Adrenal gland (tissue), 12 donors: ENCODE data around the gene TENM4. TPM values are rescaled to one million over a fixed set of nuclear protein-coding genes. Genes with fewer than 3 reads are reported as not detected.

Source experiments
- DNase-seq, 7 donors: peaks; one replicate each; pipeline ENCODE4 v3.0.0-alpha.2; 2019 to 2020
- H3K27ac ChIP-seq, 5 donors: fragments of 200-600 bp; sonication (generic) in 4 of 5; 1 replicate in 3 of 5; 2 replicates in 2 of 5; pipeline versions ENCODE4 v1.5.1 to v1.8.0; 2016 to 2020; ENCODE audit warnings: mild to moderate bottlenecking in 1 of 5
- H3K27me3 ChIP-seq: fragments of 200-600 bp; 2 replicates; pipeline ENCODE4 v1.8.0; 2021
- H3K36me3 ChIP-seq, 2 donors: fragments of 200-600 bp; replicated peaks in 1 of 2; 1 replicate in 1 of 2; 2 replicates in 1 of 2; pipeline versions ENCODE4 v1.5.1 to v1.8.0; 2018 to 2022
- H3K4me1 ChIP-seq, 2 donors: fragments of 200-600 bp; replicated peaks in 1 of 2; 1 replicate in 1 of 2; 2 replicates in 1 of 2; pipeline versions ENCODE4 v1.5.1 to v1.8.0; 2018 to 2021
- H3K4me3 ChIP-seq, 4 donors: fragments of 200-600 bp; sonication (generic) in 3 of 4; one replicate each; pipeline ENCODE4 v1.5.1; 2016 to 2018
- H3K9me3 ChIP-seq, 3 donors: fragments of 200-600 bp; sonication (generic) in 1 of 3; replicated peaks in 1 of 3; 1 replicate in 2 of 3; 2 replicates in 1 of 3; pipeline versions ENCODE4 v1.5.1 to v1.8.0; 2016 to 2021
- POLR2A ChIP-seq, 2 donors: fragments of 450-650 bp; IDR thresholded peaks; one replicate each; pipeline ENCODE4 v1.6.1; 2017; ENCODE audit warnings: antibody characterized with exemption in 2 of 2, mild to moderate bottlenecking in 2 of 2, moderate library complexity in 1 of 2
- WGBS, 4 donors: extraction: QIAGEN DNeasy Blood & Tissue Kit in 2 of 4; methylation state at CpG; one replicate each; pipeline versions ENCODE4 v1.1.5 to v1.1.7; 2013 to 2017; 5-methylcytosine and 5-hydroxymethylcytosine counted together
- intact Hi-C, 2 donors: fragments of 100-400 bp; cut with DNase I; formaldehyde crosslinking; loops; one replicate each; pipeline versions ENCODE4 v1.14.1 to v1.15.0; 2022 to 2023
- polyA plus RNA-seq, 3 donors: library from polyadenylated mRNA; stranded (reverse); fragments of 200-250 nt in 2 of 3; fragments of 350-450 nt in 1 of 3; fragmentation: Illumina TruSeq in 1 of 3; extraction: RNeasy Lipid Tissue Mini Kit (QIAGEN cat#74804) in 1 of 3; gene quantifications; one replicate each; pipeline ENCODE4 v1.2.3, GENCODE V29; 2013 to 2014
- total RNA-seq, 9 donors: library from RNA; depleted of rRNA in 4 of 9; stranded (reverse); fragments of >200 nt in 4 of 9; fragments of 120-200 nt in 1 of 9; fragmentation: NEBNext Ultra II Directional in 1 of 9; extraction: Animal tissue kit (Norgen Biotek cat#: 25700) in 1 of 9; gene quantifications; one replicate each; pipeline versions ENCODE4 v1.1.0 to v1.2.4, GENCODE V29; 2013 to 2023
- TF ChIP-seq, protein P1 (sequence below), 6 experiments: fragments of 450-650 bp in 4 of 6; fragments of 200-600 bp in 2 of 6; sonication (generic) in 1 of 6; IDR thresholded peaks; 1 replicate in 5 of 6; 2 replicates in 1 of 6; pipeline versions ENCODE4 v1.5.1 to v1.8.0; 2016 to 2021; ENCODE audit warnings: antibody characterized with exemption in 6 of 6, mild to moderate bottlenecking in 2 of 6, moderate library complexity in 1 of 6
- donor health status: healthy with polysubstance abuse.
- donor health status: Bipolar disorder and iron deficiency.
- donor health status: DM: yes; HTN: yes; CAD: no.
- donor health status: DM: no; HTN: no; CAD: no.
- donor health status: DM: no; HTN: no; CAD: no.
- donor health status: DM: yes; HTN: yes; CAD: no.

TENM4 gene
- total and polyA plus RNA-seq, 12 donors: 0.74 to 24.9 (median 6.7) TPM

DNA sequence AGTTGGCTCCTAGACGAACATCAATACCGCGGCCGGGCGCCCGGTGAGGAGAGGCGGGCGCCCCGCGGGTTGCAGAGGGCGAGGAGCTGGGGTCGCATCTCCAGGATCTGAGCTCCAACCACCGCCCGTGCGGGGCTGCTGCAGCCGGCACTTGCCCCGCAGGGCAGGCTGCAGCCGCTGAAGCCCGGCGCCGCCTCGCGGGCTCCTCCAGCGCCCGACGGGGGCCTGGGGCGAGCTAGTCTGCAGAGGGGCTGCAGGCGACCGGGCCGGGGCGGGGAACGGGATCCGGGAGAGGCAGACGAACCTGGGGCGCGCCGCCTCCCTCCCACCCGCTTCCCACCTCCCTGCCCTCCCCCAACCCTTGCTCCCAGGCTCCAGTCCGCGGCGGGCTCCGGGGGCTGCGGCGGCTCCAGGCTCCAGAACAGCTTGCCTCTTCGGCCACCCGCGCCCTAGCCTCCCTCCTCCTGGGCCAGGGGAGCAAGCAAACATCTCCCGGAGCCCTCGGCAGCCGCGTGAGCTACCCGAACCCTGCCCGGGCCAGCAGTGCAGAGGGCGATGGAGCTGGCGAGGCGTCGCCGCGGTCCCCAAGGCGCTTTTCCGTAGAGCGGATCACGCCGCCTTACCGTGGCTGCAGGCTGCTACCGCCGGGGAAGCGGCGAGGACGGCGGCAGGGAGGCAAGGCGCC is 802 bp downstream of the TENM4 start:
- Histone ChIP-seq H3K4me3 (peak overlapping the region in 2 of 4 donors; percentile 38 to 75), H3K36me3 (no peaks in the 10 kb centered on the region), H3K4me1 (peaks cover 22 to 43% of the 10 kb centered on the region in 2 donors), H3K9me3 (no peaks in the 10 kb centered on the region), H3K27ac (peak overlapping the region; percentile 26 to 84 (median 84)), H3K27me3 (peaks cover 17% of the 10 kb centered on the region)
- WGBS, 4 donors: 1 to 10% (median 3%) methylated on average over 2 to 72 of the region's 72 CpGs
- intact Hi-C loops: no loop called here
- TF ChIP-seq, protein P1, sequence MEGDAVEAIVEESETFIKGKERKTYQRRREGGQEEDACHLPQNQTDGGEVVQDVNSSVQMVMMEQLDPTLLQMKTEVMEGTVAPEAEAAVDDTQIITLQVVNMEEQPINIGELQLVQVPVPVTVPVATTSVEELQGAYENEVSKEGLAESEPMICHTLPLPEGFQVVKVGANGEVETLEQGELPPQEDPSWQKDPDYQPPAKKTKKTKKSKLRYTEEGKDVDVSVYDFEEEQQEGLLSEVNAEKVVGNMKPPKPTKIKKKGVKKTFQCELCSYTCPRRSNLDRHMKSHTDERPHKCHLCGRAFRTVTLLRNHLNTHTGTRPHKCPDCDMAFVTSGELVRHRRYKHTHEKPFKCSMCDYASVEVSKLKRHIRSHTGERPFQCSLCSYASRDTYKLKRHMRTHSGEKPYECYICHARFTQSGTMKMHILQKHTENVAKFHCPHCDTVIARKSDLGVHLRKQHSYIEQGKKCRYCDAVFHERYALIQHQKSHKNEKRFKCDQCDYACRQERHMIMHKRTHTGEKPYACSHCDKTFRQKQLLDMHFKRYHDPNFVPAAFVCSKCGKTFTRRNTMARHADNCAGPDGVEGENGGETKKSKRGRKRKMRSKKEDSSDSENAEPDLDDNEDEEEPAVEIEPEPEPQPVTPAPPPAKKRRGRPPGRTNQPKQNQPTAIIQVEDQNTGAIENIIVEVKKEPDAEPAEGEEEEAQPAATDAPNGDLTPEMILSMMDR (IDR thresholded peaks at IDR 0.05): no peak
- no peak for TF ChIP-seq POLR2A (IDR thresholded peaks at IDR 0.05)
- peak; percentile 10 to 56 (median 38) for DNase-seq

DNA sequence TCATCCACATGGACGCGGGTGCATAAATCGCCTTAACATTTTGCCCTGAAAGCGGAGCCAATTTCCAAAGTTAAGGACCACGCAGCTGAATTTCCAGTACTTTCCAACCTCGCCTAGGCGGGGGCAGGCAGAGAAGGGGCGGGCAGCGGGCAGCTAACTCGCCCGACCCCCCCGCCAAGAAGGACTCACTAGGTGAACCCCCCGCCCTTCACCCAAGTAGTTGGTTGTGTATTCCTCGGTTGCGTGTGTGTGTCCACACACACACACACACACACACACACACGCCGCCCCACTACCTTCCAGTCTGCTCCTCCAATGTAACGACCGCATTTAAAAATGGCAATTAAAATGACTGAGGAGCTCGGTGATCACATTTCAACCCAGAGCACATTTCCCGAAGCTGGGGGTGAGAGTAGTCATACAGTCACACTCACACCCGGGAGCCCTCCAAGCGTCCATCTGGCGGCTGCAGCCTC is 1.4 kb downstream of the TENM4 start:
- intact Hi-C loops: no loop called here
- TF ChIP-seq POLR2A (IDR thresholded peaks at IDR 0.05): no peak
- TF ChIP-seq, protein P1 (IDR thresholded peaks at IDR 0.05): no peak
- Histone ChIP-seq H3K36me3 (no peaks in the 10 kb centered on the region), H3K4me3 (peak overlapping the region in 2 of 4 donors; percentile 38 to 75), H3K9me3 (no peaks in the 10 kb centered on the region), H3K27me3 (peaks cover 17% of the 10 kb centered on the region), H3K27ac (peak overlapping the region in 3 of 5 donors; percentile 62 to 84 (median 84)), H3K4me1 (peaks cover 22 to 43% of the 10 kb centered on the region in 2 donors)
- DNase-seq: peak in 6 of 7 donors; percentile 21 to 53 (median 31)
- WGBS, 4 donors: 2 to 7% (median 3%) methylated on average over 10 to 24 of the region's 24 CpGs

DNA sequence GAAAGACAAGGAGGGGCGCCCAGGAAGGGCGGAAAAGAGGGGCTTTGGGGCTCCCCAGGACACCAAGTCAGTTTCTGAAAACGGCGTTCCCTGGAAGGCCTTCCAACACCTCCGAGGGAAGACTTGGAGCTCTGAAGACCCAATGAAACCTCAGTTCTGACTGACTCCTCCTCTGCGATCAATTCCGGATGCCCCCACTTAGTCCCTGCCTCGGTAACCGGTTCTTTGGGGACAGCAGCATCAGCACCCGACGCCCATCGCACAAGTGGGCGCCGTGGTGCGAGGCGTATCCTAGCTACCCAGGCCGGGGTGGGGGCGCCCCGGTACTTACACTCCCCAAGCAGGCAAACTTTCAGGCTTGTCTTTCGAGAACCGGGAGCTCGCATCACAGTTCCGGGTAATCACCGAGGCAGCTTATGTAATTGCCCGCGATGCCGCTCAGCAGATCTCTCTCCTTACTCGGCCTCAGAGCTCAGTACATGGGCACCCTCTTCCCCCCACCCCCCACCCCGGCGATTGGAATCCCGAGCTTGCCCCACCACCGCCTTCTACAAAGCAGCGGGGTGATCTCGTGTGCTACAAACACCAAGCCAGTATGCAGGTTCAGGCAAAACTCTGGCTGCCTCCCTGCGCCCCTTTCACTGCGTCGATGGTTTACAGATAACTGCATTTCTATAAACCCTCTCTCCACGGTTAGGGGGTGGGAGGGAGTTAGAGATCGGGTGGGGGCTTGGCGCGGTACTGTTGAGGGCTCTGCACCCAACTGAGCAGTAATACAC is 2.0 kb downstream of the TENM4 start:
- Histone ChIP-seq H3K4me1 (peaks cover 22 to 43% of the 10 kb centered on the region in 2 donors), H3K27me3 (peaks cover 17% of the 10 kb centered on the region)

More for the DNA sequence above, 2.0 kb downstream of the TENM4 start:
- no peaks in the 10 kb centered on the region for H3K9me3 ChIP-seq
- peak; percentile 25 to 71 (median 49) for DNase-seq
- H3K36me3 ChIP-seq: no peaks in the 10 kb centered on the region
- 4 to 12% (median 8%) methylated on average over 12 to 41 of the region's 41 CpGs for WGBS, 4 donors
- TF ChIP-seq, protein P1 (IDR thresholded peaks at IDR 0.05): no peak
- TF ChIP-seq POLR2A (IDR thresholded peaks at IDR 0.05): no peak
- H3K27ac ChIP-seq: peak overlapping the region in 3 of 5 donors; percentile 62 to 70 (median 63)
- intact Hi-C loops: no loop called here
- peak overlapping the region in 2 of 4 donors; percentile 38 to 75 for H3K4me3 ChIP-seq
